Measurements from ENCODE around the gene TRIAP1.

TRIAP1 gene

GRCh38 chr12:120432772-120433525 lies 13.2 kb downstream of the TRIAP1 start:
- DNase-seq (ENCODE audit: low read depth in 1 of 2, low spot score in 1 of 2), result no peak

- DNase-seq (ENCODE audit: low read depth in 1 of 2, low spot score in 1 of 2), result no peak
Observed at GRCh38 chr12:120429368-120429767, 16.8 kb downstream of the TRIAP1 start.

- no peak for DNase-seq (ENCODE audit: low read depth in 1 of 2, low spot score in 1 of 2)
Observed at GRCh38 chr12:120428597-120429229, 17.5 kb downstream of the TRIAP1 start.

GRCh38 chr12:120425797-120426196 lies 20.4 kb downstream of the TRIAP1 start:
- no peak for DNase-seq (ENCODE audit: low read depth in 1 of 2, low spot score in 1 of 2)

DNA sequence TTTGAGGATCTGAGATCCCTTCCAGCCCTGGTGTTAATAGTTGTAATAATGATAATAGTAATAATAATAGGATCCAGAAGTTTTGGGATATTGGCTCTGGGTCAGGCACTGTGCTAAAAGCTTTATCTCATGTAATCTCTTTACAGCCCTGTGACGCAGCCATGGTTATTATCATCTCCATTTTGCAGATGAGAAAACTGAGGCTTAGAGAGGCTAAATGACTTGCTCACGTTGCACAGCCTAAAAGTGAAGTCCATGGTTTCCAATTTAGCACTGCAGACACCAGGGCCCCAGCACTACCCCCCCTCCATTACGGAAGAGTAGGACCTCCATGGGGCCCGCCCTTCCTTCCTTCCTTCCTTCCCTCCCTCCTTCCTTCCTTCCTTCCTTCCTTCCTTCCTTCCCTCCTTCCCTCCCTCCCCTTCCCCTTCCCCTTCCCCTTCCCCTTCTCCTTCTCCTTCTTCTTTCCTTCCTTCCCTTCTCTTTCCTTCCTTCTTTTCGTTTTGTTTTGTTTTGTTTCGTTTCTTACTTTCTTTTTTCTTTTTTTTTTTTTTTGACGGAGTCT lies 23.2 kb downstream of the TRIAP1 start:
- DNase-seq (ENCODE audit: low read depth in 1 of 2, low spot score in 1 of 2), result no peak

DNA sequence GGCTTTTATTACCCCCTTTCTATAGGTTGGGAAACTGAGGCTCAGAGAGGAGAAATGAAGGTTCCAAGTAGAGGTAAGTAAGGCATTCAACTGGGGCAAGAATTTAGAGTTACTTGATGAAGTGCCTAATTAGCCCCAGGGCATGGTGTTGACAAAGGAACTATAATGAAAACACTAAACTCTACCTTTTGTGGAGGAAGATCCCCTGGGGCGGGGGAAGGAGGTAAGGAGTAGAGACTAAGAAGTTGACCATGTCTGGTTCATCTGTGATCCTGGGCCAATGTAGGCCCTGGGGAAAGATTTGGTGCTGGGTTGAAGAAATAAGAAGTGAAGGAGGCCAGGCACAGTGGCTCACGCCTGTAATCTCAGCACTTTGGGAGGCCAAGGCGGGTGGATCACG lies 24.5 kb downstream of the TRIAP1 start:
- DNase-seq (ENCODE audit: low read depth in 1 of 2, low spot score in 1 of 2), result no peak

DNA sequence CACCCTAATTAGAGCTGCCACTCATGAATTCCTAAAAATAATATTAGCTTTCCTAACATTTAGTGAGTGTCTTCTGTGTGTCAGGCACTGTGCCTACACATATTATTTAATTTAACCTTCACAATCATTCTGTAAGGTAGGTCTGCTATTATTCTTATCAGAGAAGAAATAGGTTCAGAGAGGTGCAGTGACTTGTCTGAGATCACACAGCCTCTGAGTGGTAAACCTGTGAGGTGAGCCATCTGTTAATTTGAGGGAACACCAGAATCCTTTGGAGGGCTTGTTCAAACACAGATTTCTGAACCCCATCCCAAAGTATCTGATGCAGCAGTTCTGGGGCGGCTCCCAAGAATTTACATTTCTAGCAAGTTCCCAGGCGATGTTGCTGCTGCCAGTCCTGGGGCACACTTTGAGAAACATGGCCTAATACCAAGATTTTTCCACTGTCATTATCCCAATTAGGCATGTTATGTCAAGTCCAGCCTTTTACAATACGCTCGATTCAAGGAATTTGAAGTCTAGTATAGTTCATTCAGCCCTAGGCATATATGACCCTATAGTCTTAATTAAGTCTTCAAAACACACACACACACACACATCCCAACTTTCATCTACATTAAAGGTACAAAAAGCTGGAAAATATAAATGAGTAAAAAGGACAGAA lies 28.1 kb downstream of the TRIAP1 start:
- no peak for DNase-seq (ENCODE audit: low read depth in 1 of 2, low spot score in 1 of 2)

- DNase-seq (ENCODE audit: low read depth in 1 of 2, low spot score in 1 of 2), result no peak
Observed at GRCh38 chr12:120416490-120417216, 29.5 kb downstream of the TRIAP1 start.

- no peak for DNase-seq (ENCODE audit: low read depth in 1 of 2, low spot score in 1 of 2)
Observed at GRCh38 chr12:120413901-120414695, 32.1 kb downstream of the TRIAP1 start.

DNA sequence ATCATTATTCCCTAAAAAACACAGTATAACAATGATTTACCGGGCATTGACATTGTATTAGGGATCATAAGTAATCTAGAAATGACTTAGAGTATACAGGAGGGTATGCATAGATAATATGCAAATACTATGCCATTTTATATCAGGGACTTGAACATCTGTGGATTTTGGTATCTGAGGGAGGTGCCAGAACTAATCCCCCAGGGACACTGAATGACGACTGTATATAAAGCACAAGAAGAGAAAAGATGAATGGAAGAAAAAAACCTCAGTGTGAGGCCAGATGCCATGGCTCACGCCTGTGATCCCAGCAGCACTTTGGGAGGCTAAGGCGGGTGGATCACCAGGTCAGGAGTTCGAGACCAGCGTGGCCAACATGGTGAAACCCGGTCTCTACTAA lies 33.8 kb downstream of the TRIAP1 start:
- no peak for DNase-seq (ENCODE audit: low read depth in 1 of 2, low spot score in 1 of 2)

GRCh38 chr12:120408771-120409170 lies 37.4 kb downstream of the TRIAP1 start:
- no peak for DNase-seq (ENCODE audit: low read depth in 1 of 2, low spot score in 1 of 2)

DNA sequence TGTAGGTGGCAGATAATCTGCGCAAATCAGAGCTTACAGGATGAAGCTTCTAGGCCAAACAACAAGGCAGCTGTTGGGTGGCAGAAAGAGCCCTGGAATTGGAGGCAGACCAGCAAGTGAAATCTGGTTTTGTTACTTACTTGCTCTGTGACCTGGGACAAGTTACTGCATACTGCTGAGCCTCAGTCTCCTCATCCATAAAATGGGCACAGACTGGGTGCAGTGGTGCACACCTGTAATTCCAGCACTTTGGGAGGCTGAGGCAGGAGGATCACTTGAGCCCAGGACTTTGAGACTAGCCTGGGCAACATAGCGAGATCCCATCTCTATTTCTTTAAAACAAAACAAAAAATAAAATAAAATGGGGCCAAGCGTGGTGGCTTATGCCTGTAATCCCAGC lies 39.6 kb downstream of the TRIAP1 start:
- DNase-seq (ENCODE audit: low read depth in 1 of 2, low spot score in 1 of 2), result no peak

- DNase-seq (ENCODE audit: low read depth in 1 of 2, low spot score in 1 of 2), result no peak
Observed at GRCh38 chr12:120406069-120406468, 40.1 kb downstream of the TRIAP1 start.

DNA sequence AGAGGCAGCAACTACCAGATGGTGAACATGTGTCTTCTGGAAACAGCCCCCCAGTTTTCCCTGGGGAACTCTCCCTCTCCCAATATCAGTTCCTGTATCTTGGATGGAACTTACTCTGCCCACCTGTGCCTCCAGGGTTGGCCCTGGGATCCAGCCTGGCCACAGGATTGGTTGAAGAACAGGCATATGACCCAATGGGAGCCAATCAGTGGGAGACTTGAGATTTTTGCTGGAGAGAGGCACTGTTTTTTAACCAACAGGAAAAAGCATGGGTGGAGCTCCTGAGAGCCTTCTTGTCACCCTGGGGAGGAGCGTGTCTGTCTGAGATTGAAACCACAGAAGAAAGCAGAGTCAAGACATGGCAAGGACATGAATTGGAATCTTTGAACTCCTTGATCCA lies 41.9 kb downstream of the TRIAP1 start:
- DNase-seq (ENCODE audit: low read depth in 1 of 2, low spot score in 1 of 2), result no peak

DNA sequence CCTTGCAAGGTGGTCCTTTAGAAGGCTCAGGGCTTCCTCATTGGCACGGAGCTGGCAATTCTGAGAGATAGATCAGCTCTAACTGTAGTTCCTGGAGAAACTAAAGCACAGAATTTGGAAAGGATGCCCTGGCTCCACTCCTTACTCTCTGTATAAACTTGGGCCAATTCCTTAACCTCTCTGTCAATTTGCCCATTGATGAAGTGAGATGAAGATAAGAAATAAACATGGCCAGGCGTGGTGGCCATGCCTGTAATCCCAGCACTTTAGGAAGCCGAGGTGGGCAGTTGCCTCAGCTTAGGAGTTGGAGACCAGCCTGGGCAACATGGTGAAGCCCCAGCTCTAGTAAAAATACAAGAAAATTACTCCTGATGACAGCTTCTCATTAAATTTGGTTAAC lies 42.3 kb downstream of the TRIAP1 start:
- DNase-seq (ENCODE audit: low read depth in 1 of 2, low spot score in 1 of 2), result no peak

- DNase-seq (ENCODE audit: low read depth in 1 of 2, low spot score in 1 of 2), result no peak
Observed at GRCh38 chr12:120402217-120402616, 44.0 kb downstream of the TRIAP1 start.

GRCh38 chr12:120399531-120399930 lies 46.7 kb downstream of the TRIAP1 start:
- DNase-seq (ENCODE audit: low read depth in 1 of 2, low spot score in 1 of 2), result no peak

DNA sequence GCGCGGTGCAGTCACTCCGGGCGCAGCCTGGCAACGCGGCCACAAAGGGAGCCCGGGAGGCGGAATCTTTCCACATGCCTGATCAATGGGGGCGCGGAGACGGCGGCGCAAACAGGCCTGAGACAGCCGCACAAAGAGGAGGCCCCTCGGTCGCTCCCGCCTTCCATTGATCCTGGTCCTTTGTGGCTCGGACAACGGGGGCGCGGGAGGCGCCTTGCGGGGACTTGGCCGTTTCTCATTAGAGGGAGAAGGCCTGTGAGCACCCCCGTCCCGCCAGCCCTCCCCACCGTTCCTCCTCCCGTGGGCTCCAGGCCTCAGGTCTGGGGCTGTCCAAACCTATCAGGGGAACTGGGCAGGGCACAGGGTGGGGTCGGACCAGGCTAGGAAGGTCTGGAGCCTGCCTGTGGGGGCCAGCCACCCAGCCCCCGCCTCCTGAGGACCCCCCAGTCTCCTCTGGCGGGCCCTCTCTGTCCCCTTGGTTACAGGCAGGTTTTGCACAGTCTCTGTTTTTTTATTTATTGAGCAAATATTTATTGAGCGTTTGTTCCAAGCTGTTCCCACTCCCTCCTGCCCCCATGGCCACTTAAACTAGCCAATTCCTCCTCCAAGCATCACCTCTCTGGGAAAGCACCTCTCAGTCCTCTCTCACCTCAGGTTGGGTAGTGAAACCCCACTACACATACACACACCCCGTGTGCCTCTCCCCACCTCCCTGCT lies 48.2 kb downstream of the TRIAP1 start:
- DNase-seq (ENCODE audit: low read depth in 1 of 2, low spot score in 1 of 2), result no peak

- no peak for DNase-seq (ENCODE audit: low read depth in 1 of 2, low spot score in 1 of 2)
Observed at GRCh38 chr12:120394483-120395367, 51.5 kb downstream of the TRIAP1 start.
